GM19438 (cell line): ENCODE measurements around the gene SRGAP3.
"Not testable (repeated sequence)": the region's sequence is repeated elsewhere in the genome, so short reads cannot be mapped to it uniquely, and the experiment has no call there.

Experiments used
- ATAC-seq: cut with Tn5 transposase; IDR thresholded peaks from one replicate; pipeline ENCODE4 v1.9.1; 2021; ENCODE audit warnings: low read depth; ENCODE audit not compliant: unreplicated experiment

The SRGAP3 gene

DNA sequence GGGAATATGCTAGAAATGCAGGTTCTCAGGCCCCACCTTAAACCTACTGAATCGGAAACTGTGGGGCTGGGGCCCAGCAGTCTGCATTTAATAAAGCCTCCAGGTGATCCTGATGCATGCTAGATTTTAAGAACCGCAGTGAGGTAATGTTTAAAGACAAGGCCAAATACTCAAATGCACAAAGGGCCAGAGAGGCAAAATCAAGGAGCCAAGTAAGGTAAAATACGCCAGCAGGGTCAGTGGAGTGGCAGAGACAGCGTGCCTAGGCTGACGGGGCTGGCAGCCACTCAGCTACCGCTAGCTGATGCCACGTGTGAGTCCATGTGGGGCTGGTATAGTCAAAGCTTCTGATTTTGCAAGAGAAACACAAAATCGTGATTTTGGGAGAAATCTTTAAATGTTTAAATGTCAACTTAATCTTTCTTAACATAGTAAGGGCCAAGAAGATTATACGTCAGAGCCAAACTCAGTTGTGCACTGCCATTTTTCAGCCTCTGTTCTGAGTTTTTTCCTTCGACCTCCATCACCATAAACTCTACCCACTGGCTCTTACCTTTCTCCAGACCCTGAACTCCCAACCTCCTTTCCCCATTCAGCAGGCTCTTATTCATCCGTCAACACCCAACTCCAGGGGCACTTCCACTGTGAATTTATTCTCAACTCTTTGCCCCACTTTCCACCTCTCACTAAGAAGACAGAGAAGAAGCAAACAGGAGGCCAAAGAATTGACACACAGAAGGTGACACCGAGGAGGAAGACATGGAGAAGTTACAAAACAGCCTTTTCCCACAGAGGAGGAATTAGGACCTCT is 149.5 kb downstream of the SRGAP3 start:
- no peak for ATAC-seq

DNA sequence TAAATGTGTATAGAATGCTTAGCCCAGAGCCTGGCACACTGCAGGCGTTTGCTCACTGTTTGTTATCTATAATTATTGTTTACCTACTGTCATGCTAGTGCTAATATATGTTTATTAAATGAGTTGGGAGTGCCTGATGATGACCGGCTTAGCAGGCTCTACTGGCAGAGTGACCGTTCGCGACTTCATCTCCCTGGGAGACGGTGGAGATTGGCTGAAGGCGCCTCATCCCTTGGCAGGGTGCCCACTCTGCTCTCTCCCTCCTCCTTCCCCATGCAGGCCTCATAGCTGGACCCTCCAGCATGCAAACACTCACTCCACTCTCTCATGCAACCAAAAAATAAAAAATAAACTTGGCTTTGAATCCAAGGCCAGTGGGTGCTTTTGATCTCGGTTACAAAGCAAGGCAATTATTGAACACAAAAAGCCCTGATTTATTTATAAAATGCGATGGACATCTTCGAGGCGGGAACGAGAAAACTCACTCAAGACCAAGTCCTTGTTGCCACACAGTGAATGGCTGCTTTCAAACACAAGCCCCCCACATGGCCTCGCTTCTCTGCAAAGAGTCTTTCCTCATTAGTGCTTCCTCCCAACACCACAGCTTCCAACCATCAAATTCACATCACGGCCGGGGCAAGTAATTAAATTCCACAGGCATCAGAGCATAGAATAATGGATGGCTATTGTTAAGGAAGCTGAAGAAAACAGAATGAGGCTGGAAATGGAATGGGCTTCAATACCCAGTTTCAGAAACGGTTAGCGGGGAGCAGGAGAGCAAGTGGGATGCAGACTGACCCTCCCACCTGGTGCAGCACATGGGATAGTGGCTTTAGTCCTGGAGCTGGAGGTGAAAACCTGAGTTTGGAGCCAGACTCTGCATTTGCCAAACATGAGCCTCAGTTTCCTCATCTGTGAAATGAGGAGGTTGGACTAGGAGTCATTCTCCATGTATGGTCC is 150.4 kb downstream of the SRGAP3 start:
- ATAC-seq, result no peak

DNA sequence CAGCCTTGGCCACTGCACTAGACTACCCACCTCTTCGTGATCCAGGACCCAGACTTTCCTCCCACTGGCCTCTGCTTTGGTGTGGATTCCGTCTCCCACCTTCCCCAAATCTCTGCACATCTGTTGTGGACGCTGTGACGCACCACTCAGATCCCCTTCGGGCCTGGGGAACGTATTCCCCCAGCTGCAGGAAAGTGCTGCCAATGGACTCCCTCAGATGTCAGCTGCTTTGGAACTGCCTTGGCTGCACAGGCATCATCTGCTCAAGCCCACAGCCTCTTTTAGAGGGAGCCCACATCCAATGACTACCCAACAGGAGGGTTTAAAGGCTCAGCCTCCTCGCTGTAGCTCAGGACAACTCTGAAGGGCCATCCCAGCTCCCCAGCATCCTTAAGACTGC is 152.0 kb downstream of the SRGAP3 start:
- ATAC-seq, result no peak

- no peak for ATAC-seq
Measured at GRCh38 chr3:9091486-9092235, 157.8 kb downstream of the SRGAP3 start.

DNA sequence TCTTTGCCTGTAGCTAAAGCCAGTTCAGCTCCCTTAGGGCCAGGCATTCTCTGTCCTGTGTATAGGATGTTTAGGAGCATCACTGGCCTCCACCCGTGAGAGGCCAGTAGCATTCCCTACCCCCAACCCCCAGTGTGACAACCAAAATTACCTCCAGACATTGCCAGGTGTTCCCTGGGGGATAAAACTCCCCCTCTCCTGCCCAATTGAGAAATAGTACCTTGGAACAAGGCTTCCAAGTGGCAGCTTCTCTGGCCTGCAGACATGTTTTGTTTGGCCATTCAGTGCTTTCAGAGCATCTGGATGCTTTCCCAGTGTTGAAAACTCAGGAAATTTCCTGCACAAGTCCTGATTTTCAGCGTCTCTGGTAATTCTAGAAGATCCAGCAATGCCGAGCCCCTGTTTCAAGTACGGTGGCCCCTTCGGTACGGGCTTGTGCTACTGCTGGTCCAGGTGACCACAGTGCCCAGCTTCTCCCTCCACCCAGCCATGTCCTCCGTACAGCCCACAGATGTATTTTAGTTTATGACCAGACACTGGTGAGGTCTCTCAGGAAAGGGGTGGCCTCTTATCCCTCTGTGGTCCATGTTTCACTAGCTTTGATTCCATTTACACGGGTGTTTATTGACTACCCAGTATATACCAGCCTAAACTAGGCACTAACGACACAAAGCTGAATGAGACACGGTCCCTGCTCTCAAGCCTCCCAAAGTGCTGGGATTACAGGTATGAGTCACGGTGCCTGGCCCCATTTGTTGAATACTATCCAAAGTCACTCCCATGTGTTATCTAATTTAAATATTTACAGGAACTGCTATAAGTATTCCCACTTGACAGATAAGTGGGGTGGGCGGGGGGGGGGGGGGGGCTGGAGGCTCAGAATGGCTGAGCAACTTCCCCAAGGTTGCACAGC is 160.7 kb downstream of the SRGAP3 start:
- ATAC-seq, result no peak

- ATAC-seq, result no peak
Measured at GRCh38 chr3:9087831-9088413, 161.5 kb downstream of the SRGAP3 start.

DNA sequence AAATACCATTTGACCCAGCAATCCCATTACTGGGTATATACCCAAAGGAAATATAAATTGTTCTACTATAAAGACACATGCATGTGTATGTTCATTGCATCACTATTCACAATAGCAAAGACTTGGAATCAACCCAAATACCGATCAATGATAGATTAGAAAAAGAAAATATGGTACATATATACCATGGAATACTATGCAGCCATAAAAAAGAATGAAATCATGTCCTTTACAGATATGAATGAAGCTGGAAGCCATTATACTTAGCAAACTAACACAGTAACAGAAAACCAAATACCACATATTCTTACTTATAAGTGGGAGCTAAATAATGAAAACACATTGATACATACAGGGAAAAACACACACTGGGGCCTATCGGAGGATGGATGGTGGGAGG is 164.0 kb downstream of the SRGAP3 start:
- not testable (repeated sequence) for ATAC-seq

GRCh38 chr3:9081184-9081818 is 168.1 kb downstream of the SRGAP3 start:
- no peak for ATAC-seq

DNA sequence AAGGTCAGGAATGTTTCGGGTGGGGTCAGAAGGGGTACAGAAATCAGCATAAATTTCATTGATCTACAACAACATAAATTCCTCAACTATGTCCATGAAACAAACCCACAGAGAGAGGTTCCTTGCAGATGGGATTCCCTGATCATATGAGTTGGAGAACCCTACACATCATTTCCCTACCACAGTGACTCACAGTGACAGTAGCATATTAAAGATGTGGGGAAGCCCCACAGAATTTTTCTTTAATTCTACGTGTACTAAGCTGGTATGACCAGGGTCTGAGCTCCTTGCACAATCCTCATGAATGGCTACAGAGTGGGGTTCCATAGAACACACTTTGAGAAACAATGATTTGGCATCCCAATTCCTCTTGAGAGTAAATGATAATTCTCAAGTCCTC is 169.3 kb downstream of the SRGAP3 start:
- ATAC-seq, result no peak

DNA sequence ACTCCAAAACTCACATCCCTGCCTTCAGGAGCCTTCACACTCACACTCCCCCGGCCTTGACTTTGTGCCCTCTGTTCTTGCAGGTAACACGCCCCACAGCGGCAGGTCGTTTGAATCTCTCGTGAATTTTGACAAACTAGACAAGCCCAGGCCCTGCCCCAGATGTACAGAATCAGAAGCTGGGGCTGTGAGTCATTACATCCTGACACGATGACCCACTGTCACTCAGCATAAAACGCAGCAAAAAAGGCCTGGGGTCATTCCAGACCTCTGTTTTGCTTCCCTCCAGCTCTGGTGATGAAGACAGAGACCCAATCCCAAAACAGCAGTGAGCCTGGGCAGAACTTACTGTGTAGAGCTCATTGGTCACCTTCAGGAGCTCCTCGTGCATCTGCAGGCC is 169.8 kb downstream of the SRGAP3 start:
- ATAC-seq, result no peak

DNA sequence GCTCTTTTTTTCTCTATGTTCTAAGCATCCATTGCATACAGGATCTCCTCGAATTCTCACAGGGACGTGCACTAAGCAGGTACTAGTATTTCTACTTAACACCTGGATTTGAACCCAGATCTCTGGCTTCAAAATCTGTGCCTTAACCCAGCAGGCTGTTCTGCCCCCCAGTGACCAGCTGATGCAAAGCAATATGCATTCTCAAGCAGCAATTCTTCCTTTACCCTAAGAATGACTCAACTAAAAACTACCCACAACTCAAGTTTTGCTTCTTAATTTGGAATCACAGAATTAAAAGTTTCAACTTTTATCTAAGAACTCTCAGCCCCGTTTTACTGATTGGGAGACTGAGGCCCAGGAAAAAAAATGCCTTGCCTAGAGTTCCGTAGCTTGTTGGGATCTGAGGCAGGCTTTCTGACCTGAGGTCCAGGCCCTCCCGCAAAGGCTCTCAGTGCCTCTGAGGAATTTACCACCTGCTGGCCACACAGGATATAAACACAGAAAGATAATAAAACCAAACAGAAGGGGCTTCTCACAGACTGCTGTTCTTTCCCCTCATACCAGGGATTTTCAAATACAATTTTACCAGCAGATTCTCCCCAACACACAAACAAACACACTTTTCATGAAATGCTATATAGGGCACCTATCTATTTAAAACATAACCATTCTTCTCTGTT is 170.7 kb downstream of the SRGAP3 start:
- ATAC-seq, result no peak

DNA sequence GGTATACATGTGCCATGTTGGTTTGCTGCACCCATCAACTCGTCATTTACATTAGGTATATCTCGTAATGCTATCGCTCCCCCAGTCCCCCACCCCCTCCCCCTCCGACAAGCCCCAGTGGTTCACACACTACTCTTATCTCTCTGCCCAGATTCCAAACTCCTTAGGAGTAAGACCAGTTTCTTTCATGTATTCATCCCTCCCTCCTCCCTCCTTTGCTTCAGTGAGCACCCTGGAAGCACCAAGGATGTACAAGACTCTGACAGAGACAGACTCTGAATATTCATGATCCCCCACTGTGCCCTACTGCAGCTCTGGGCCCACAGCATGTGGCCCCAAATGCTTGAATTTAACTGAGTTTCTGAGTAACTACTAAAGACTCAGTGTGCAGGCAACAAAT is 172.4 kb downstream of the SRGAP3 start:
- ATAC-seq, result no peak

DNA sequence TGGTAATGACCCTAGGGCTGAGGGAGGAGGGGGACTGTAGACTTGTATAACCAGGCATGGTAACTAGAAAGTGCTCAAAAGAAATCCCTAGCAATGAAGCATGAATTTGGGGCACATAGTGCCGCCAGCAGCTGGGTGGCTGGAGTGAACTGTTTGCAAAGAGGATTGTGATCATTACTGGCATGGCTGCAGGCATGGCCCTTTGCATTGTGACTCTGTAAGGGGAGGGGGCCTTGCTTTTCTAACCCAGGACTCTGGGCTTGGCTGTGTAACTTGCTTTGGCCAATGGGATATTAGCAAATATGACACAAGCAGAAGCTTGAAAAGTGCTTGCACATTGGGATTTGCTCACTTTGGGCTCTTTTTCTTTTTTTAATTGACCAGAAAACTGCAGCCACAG is 173.7 kb downstream of the SRGAP3 start:
- no peak for ATAC-seq

DNA sequence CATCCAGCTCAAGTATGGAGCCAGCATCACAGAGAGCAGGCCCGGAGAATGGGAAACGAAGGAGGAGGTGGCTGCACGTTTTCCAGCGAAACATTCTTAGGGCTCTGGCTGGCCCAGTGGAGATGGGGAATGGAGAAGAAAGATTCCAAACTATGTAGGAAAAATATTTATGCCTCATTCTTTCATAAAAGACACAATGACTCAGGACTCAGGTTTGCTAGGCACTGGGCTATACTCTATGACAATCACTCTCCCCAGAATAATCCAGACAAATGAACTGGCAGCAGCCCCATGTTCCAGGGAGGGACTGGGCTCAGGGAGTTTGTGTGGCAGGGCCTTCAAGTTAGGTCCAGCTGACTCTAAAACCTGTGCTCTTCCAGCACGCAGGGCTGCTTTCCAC is 175.4 kb downstream of the SRGAP3 start:
- ATAC-seq, result no peak

DNA sequence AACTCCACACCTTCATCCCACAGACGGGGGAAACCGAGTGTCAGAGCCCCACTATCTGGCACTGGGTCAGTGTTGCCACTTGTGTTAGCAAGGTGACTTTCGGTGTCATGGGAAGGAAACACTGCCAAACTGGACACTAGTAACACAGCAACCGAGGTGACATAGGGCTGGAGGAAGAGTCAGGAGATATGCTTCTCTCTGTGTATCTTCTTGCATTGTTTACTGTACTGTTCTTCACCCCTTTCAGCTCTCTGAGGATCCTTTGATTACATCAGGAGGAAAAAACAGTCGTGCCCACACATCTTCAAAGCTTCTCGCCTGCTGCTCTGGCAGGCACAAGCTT is 176.8 kb downstream of the SRGAP3 start:
- no peak for ATAC-seq

- no peak for ATAC-seq
Measured at GRCh38 chr3:9071936-9072666, 177.3 kb downstream of the SRGAP3 start.

DNA sequence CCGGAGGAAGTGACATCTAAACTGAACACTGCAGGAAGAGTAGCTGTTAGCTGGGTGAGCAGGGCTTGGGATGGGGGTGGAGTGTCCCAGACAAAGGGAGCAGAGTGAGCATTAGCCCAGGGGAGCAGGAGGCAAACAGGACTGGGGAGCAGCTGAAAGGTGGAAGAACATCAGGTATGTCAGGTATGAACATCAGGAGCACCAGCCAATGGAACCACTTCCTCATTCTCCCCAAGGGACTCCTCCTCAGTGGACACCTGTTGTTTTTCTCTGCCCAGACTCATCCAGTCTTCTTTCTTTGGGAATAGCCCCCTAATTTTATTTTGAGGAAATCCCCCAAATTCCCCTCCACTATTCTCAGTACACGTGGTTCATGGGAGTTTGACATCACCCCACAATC is 178.5 kb downstream of the SRGAP3 start:
- ATAC-seq, result no peak

- ATAC-seq, result no peak
Measured at GRCh38 chr3:9069971-9070370, 179.5 kb downstream of the SRGAP3 start.
